Upper lobe of left lung (tissue), 6 donors: Measurements from ENCODE around the gene CLIC6. TPM values are rescaled to one million over a fixed set of nuclear protein-coding genes. Genes with fewer than 3 reads are reported as not detected.

Experiments
- ATAC-seq, 2 donors: fragments of 200-7000 bp; cut with Tn5 transposase; one replicate each; pipeline ENCODE4 v1.9.1; 2022; ENCODE audit warnings: mild to moderate bottlenecking in 2 of 2, moderate library complexity in 2 of 2; ENCODE audit not compliant: low FRiP score in 2 of 2
- DNase-seq, 2 donors: peaks; one replicate each; pipeline ENCODE4 v3.0.0-alpha.2; 2019 to 2020
- H3K27ac ChIP-seq, 4 donors: fragments of 200-600 bp; sonication (generic); one replicate each; pipeline ENCODE4 v1.5.1; 2016 to 2019
- H3K27me3 ChIP-seq, 4 donors: fragments of 200-600 bp; sonication (generic); one replicate each; pipeline ENCODE4 v1.5.1; 2017 to 2019
- H3K36me3 ChIP-seq, 4 donors: fragments of 200-600 bp; sonication (generic); one replicate each; pipeline ENCODE4 v1.5.1; 2016 to 2019
- H3K4me1 ChIP-seq, 4 donors: fragments of 200-600 bp; sonication (generic); one replicate each; pipeline ENCODE4 v1.5.1; 2018 to 2019
- H3K4me3 ChIP-seq, 4 donors: fragments of 200-600 bp; sonication (generic); one replicate each; pipeline ENCODE4 v1.5.1; 2017 to 2019; ENCODE audit warnings: mild to moderate bottlenecking in 2 of 4, moderate library complexity in 1 of 4
- H3K9me3 ChIP-seq, 4 donors: fragments of 200-600 bp; sonication (generic); one replicate each; pipeline ENCODE4 v1.5.1; 2018 to 2019
- CTCF ChIP-seq, 6 experiments: fragments of 450-650 bp in 4 of 6; fragments of 200-600 bp in 2 of 6; sonication (generic) in 2 of 6; IDR thresholded peaks; one replicate each; pipeline ENCODE4 v1.5.1; 2016 to 2019; ENCODE audit warnings: antibody characterized with exemption in 6 of 6
- EP300 ChIP-seq, 4 donors: sonication (generic); formaldehyde crosslinking; IDR thresholded peaks; one replicate each; pipeline ENCODE4 v1.5.1; 2017; ENCODE audit warnings: antibody characterized with exemption in 4 of 4, control low read depth in 2 of 4
- POLR2A ChIP-seq, 4 donors: fragments of 450-650 bp; IDR thresholded peaks; one replicate each; pipeline ENCODE4 v1.5.1; 2016 to 2017; ENCODE audit warnings: antibody characterized with exemption in 4 of 4, mild to moderate bottlenecking in 2 of 4
- POLR2AphosphoS5 ChIP-seq, 2 donors: sonication (generic); formaldehyde crosslinking; IDR thresholded peaks; one replicate each; pipeline ENCODE4 v1.5.1; 2017; ENCODE audit warnings: antibody characterized with exemption in 2 of 2
- WGBS, 2 donors: methylation state at CpG; one replicate each; pipeline ENCODE4 v1.1.5; 2017 to 2018; 5-methylcytosine and 5-hydroxymethylcytosine counted together
- total RNA-seq, 6 donors: library from RNA; depleted of rRNA in 4 of 6; stranded (reverse); fragments of >200 nt in 4 of 6; gene quantifications; one replicate each; pipeline versions ENCODE4 v1.1.0 to v1.2.1, GENCODE V29; 2016 to 2021
- donor health status: DM: no; HTN: no; CAD: no; lungs with moderate emphysema.
- donor health status: DM: no; HTN: yes; CAD: no; lungs with severe emphysema.

The CLIC6 gene
- total RNA-seq, 6 donors from 2014 or later, result 6.2 to 42.6 (median 13.8) TPM

GRCh38 chr21:34642211-34643075, 26.4 kb upstream of the CLIC6 start:
- WGBS, 2 donors, result 80 to 84% methylated on average over 7 of the region's 7 CpGs
- H3K9me3 ChIP-seq, result no peaks in the 10 kb centered on the region
- no peaks in the 10 kb centered on the region for H3K36me3 ChIP-seq
- no peak overlapping the region for H3K4me3 ChIP-seq
- no peak for ATAC-seq
- peaks cover 0 to 7% (median 3%) of the 10 kb centered on the region in 4 donors for H3K4me1 ChIP-seq
- peak in 1 of 2 donors; percentile 27 for DNase-seq
- no peaks in the 10 kb centered on the region for H3K27me3 ChIP-seq
- no peak for TF ChIP-seq POLR2A (IDR thresholded peaks at IDR 0.05)
- no peak overlapping the region for H3K27ac ChIP-seq

GRCh38 chr21:34644825-34645224, 24.0 kb upstream of the CLIC6 start:
- no peak overlapping the region for H3K4me3 ChIP-seq
- no peaks in the 10 kb centered on the region for H3K27me3 ChIP-seq
- peaks cover 0 to 7% (median 3%) of the 10 kb centered on the region in 4 donors for H3K4me1 ChIP-seq
- no peaks in the 10 kb centered on the region for H3K36me3 ChIP-seq
- no peak for TF ChIP-seq POLR2AphosphoS5 (IDR thresholded peaks at IDR 0.05)
- no peak for TF ChIP-seq POLR2A (IDR thresholded peaks at IDR 0.05)
- no peak for TF ChIP-seq CTCF (IDR thresholded peaks at IDR 0.05)
- no peak for ATAC-seq
- no peak overlapping the region for H3K27ac ChIP-seq
- no peaks in the 10 kb centered on the region for H3K9me3 ChIP-seq
- WGBS, 2 donors, result 62 to 76% methylated on average over 4 of the region's 4 CpGs
- no peak for DNase-seq

- WGBS, 2 donors, result 51 to 77% methylated on average over 5 to 6 of the region's 6 CpGs
Measured at GRCh38 chr21:34647555-34647954, 21.2 kb upstream of the CLIC6 start.

GRCh38 chr21:34648739-34649297, 20.0 kb upstream of the CLIC6 start:
- Histone ChIP-seq H3K4me3 (no peak overlapping the region), H3K27ac (no peak overlapping the region), H3K27me3 (no peaks in the 10 kb centered on the region), H3K4me1 (peaks cover 0 to 4% (median 0%) of the 10 kb centered on the region in 4 donors), H3K9me3 (peaks cover 0 to 11% (median 0%) of the 10 kb centered on the region in 4 donors), H3K36me3 (no peaks in the 10 kb centered on the region)
- 64 to 79% methylated on average over 6 of the region's 6 CpGs for WGBS, 2 donors
- no peak for TF ChIP-seq CTCF (IDR thresholded peaks at IDR 0.05)
- no peak for TF ChIP-seq POLR2AphosphoS5 (IDR thresholded peaks at IDR 0.05)
- no peak for TF ChIP-seq POLR2A (IDR thresholded peaks at IDR 0.05)
- TF ChIP-seq EP300 (IDR thresholded peaks at IDR 0.05), result no peak
- no peak for ATAC-seq
- DNase-seq, result no peak

More at GRCh38 chr21:34647555-34647954, 21.2 kb upstream of the CLIC6 start:
- Histone ChIP-seq H3K4me1 (peaks cover 0 to 4% (median 0%) of the 10 kb centered on the region in 4 donors), H3K27ac (no peak overlapping the region), H3K4me3 (no peak overlapping the region), H3K36me3 (no peaks in the 10 kb centered on the region), H3K27me3 (no peaks in the 10 kb centered on the region), H3K9me3 (peaks cover 0 to 11% (median 0%) of the 10 kb centered on the region in 4 donors)
- DNase-seq (no peak), ATAC-seq (no peak)
- TF ChIP-seq POLR2AphosphoS5 (IDR thresholded peaks at IDR 0.05) (no peak), EP300 (IDR thresholded peaks at IDR 0.05) (no peak), POLR2A (IDR thresholded peaks at IDR 0.05) (no peak), CTCF (IDR thresholded peaks at IDR 0.05) (no peak)

GRCh38 chr21:34649400-34649799, 19.4 kb upstream of the CLIC6 start:
- ATAC-seq, result no peak
- H3K36me3 ChIP-seq, result no peaks in the 10 kb centered on the region
- peaks cover 0 to 4% (median 0%) of the 10 kb centered on the region in 4 donors for H3K4me1 ChIP-seq
- peaks cover 0 to 11% (median 0%) of the 10 kb centered on the region in 4 donors for H3K9me3 ChIP-seq
- no peak for DNase-seq
- no peak overlapping the region for H3K4me3 ChIP-seq
- H3K27me3 ChIP-seq, result no peaks in the 10 kb centered on the region
- WGBS, 2 donors, result 81 to 90% methylated on average over 3 of the region's 3 CpGs
- no peak for TF ChIP-seq CTCF (IDR thresholded peaks at IDR 0.05)
- TF ChIP-seq POLR2AphosphoS5 (IDR thresholded peaks at IDR 0.05), result no peak
- no peak for TF ChIP-seq EP300 (IDR thresholded peaks at IDR 0.05)
- TF ChIP-seq POLR2A (IDR thresholded peaks at IDR 0.05), result no peak
- H3K27ac ChIP-seq, result no peak overlapping the region
